ENCODE measurements around the gene TIMP4. TPM values are rescaled to one million over a fixed set of nuclear protein-coding genes. Genes with fewer than 3 reads are reported as not detected.

Gene TIMP4
- total RNA-seq, 1 donor from 2014 or later = 0.48 TPM

DNA sequence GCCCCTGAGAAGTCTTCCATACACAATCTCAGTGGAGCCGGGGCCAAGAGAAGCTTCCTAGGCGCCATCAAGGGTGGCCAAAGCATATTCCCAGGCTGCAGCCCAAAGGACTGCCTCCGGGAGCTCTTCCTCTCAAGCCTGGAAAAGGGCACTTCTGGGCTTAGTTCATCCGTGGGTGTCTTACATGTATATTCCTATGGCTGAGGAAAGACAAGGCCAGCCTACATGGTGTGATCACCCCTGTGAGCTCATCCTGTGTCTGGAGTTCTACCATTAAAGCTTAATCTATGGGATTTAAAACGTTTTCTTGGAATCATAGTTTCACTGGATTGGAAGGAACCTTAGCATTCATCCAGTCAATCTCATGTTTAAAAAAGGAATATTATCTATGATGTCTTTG lies 21.9 kb upstream of the TIMP4 start:
- H3K36me3 Mint-ChIP-seq = no peaks in the 10 kb centered on the region
- H3K4me1 Mint-ChIP-seq (ENCODE audit: unreplicated experiment) = no peaks in the 10 kb centered on the region
- H3K9me3 Mint-ChIP-seq = no peaks in the 10 kb centered on the region
- TF ChIP-seq, protein P1, sequence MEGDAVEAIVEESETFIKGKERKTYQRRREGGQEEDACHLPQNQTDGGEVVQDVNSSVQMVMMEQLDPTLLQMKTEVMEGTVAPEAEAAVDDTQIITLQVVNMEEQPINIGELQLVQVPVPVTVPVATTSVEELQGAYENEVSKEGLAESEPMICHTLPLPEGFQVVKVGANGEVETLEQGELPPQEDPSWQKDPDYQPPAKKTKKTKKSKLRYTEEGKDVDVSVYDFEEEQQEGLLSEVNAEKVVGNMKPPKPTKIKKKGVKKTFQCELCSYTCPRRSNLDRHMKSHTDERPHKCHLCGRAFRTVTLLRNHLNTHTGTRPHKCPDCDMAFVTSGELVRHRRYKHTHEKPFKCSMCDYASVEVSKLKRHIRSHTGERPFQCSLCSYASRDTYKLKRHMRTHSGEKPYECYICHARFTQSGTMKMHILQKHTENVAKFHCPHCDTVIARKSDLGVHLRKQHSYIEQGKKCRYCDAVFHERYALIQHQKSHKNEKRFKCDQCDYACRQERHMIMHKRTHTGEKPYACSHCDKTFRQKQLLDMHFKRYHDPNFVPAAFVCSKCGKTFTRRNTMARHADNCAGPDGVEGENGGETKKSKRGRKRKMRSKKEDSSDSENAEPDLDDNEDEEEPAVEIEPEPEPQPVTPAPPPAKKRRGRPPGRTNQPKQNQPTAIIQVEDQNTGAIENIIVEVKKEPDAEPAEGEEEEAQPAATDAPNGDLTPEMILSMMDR (conservative IDR thresholded peaks at IDR 0.05) = no peak
- H3K27me3 Mint-ChIP-seq = no peaks in the 10 kb centered on the region
- H3K4me3 Mint-ChIP-seq = no peak overlapping the region
- no peak for DNase-seq (ENCODE audit: extremely low spot score, unreplicated experiment)
- H3K27ac Mint-ChIP-seq = no peak overlapping the region

DNA sequence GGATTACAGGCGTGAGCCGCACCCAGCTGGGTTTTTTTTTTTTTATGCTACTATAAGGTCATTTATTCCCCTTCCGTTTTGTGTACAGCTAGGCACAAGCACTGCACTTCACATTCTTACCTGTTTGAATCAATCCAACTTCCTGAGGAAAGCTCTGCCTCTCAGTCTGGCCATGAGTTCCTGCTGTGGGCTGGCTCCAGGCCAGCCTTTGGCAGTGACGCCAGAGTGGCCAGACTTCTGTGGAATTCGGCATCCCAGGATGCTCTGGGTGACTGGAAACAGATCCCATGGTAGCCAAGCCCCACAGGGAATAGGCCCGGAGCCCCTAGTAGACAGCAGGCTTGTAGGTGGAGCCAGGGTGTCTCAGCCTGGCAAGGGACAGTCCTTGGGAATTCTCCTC lies 21.5 kb upstream of the TIMP4 start:
- no peak for DNase-seq (ENCODE audit: extremely low spot score, unreplicated experiment)
- Mint-ChIP-seq H3K36me3 (no peaks in the 10 kb centered on the region), H3K27me3 (no peaks in the 10 kb centered on the region), H3K4me1 (ENCODE audit: unreplicated experiment) (no peaks in the 10 kb centered on the region), H3K4me3 (no peak overlapping the region), H3K9me3 (no peaks in the 10 kb centered on the region), H3K27ac (no peak overlapping the region)
- TF ChIP-seq, protein P1 (conservative IDR thresholded peaks at IDR 0.05) = no peak

DNA sequence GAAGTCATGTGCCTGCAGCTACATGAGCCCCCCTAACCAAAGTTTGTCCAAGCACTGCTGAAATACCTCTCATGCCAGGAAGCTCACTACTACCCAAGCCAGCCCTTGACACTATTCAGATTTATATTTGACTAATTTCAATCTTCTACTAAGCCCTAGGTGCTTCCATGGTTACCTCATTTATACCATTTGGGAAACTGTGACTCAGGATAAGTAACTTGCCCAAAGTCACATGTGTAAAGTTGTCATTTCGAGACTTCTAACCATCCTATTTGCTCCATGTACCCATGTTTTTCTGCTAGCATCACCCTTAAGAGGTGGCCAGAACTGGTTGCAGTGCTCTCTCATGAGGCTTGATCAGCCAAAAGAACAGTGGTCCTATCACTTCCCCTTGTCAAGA lies 20.7 kb upstream of the TIMP4 start:
- no peak for DNase-seq (ENCODE audit: extremely low spot score, unreplicated experiment)
- Mint-ChIP-seq H3K27ac (no peak overlapping the region), H3K4me3 (no peak overlapping the region), H3K27me3 (no peaks in the 10 kb centered on the region), H3K9me3 (no peaks in the 10 kb centered on the region), H3K36me3 (no peaks in the 10 kb centered on the region), H3K4me1 (ENCODE audit: unreplicated experiment) (no peaks in the 10 kb centered on the region)
- TF ChIP-seq, protein P1 (conservative IDR thresholded peaks at IDR 0.05) = no peak

DNA sequence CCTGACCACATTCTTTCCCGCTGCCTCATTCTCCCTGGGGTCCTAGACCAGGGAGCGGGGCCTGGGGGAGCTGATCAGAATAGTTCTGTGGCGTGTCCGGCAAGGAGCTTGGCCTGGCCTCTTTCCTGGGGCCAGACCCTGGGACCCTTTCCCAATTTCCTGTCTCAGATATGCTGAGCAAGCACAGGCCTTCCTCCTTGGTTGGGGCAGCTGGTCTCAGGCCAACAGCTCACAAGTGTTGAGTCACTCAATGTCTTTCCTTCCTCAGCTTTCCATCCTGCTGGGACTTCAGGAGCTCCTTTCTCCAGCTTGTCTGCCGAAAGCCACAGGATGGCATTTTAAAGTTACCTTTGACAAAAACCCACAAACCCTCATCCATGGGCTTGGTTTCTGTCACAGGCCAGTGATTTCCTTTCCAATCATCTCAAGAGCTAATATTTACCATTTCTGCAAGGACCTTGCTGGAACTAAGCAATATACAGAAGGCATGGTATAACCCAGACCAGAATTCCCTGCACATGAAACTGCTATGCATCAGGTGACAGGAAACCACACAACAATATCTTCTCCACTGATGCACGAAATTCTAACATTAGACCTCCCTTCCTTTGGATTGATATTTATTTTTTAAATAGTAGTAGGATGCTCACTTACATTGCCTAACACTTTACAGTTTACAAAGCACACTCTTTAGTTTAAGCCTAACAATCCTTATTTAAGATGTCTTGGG lies 19.5 kb upstream of the TIMP4 start:
- no peak for DNase-seq (ENCODE audit: extremely low spot score, unreplicated experiment)
- Mint-ChIP-seq H3K9me3 (no peaks in the 10 kb centered on the region), H3K27ac (no peak overlapping the region), H3K27me3 (no peaks in the 10 kb centered on the region), H3K36me3 (peaks cover 4% of the 10 kb centered on the region), H3K4me3 (no peak overlapping the region), H3K4me1 (ENCODE audit: unreplicated experiment) (no peaks in the 10 kb centered on the region)
- TF ChIP-seq, protein P1 (conservative IDR thresholded peaks at IDR 0.05) = no peak

DNA sequence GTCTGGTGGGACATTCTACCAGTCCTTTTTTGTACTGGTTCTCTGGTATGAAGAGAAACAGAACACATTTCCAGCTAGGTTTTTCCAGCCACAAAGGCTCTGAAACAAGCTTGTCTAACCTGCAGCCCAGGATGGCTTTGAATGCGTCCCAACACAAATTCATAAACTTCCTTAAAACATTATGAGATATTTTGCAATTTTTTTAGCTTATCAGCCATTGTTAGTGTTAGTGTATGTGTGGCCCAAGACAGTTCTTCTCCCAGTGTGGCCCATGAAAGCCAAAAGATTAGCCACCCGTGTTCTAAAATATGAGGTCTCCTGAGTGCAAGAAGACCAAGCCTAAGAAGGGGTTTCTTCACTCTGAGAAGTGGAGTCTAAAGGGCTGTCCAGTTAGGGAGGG lies 18.4 kb upstream of the TIMP4 start:
- Mint-ChIP-seq H3K27ac (no peak overlapping the region), H3K27me3 (no peaks in the 10 kb centered on the region), H3K9me3 (no peaks in the 10 kb centered on the region), H3K36me3 (peaks cover 4% of the 10 kb centered on the region), H3K4me3 (no peak overlapping the region), H3K4me1 (ENCODE audit: unreplicated experiment) (no peaks in the 10 kb centered on the region)
- TF ChIP-seq, protein P1 (conservative IDR thresholded peaks at IDR 0.05) = no peak
- DNase-seq (ENCODE audit: extremely low spot score, unreplicated experiment) = no peak

Data from type B pancreatic cell (in vitro differentiated cells).